Measurements from ENCODE around the gene TMCO4.
"Not testable (repeated sequence)": the region's sequence is repeated elsewhere in the genome, so short reads cannot be mapped to it uniquely, and the experiment has no call there.

Gene TMCO4

DNA sequence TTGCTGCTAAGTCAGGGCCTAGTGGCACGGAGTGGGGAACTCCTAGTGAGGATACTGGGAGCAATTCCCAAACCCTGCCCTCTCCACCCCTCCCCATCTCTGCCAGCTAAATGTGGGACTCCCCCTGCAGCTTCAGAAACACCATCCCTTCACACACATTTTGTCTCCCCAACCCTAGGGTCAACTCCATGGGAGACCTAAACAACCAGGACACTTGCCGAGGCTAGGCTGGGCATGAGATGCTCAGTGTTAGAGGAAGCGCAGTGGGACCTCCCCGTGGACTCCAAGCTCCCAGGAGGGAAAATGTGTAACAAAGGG is 13.9 kb upstream of the TMCO4 start:
- DNase-seq (ENCODE audit: low spot score): no peak

DNA sequence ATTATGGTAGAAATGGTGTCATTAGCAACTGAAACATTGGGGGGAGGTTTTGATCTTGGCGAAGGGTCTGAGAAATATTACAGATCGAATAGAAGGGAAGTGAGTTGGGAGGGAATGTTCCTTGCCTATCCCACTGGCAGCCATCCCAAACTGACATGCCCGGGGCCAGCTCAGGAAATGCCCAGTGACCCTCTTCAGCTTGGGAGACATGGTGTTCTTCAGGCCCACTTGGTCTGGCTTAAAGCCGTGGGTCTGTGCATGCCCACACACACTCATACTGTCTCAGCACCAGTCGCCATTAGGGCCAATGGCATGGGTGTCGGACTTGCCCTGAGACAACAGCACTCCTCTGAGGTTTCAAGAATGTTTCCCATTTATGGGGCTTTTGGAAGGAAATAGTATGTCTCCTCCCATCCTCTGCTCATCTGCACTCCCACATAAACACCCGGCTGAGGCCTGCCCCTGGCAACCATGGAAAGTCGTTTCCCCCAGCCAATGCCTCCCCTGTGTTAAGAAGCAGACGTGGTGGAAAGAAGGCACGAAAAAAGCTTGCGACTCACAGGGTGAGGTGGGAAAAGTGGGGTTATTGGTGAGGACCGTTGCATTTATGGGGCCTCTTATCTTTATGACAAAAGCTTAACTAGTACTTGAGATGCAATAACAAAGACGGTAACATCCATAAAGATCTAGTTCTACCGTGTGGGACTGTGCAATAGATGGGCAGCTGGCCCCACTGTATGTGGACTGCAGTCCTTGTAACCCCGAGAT is 13.3 kb upstream of the TMCO4 start:
- no peak for DNase-seq (ENCODE audit: low spot score)

DNA sequence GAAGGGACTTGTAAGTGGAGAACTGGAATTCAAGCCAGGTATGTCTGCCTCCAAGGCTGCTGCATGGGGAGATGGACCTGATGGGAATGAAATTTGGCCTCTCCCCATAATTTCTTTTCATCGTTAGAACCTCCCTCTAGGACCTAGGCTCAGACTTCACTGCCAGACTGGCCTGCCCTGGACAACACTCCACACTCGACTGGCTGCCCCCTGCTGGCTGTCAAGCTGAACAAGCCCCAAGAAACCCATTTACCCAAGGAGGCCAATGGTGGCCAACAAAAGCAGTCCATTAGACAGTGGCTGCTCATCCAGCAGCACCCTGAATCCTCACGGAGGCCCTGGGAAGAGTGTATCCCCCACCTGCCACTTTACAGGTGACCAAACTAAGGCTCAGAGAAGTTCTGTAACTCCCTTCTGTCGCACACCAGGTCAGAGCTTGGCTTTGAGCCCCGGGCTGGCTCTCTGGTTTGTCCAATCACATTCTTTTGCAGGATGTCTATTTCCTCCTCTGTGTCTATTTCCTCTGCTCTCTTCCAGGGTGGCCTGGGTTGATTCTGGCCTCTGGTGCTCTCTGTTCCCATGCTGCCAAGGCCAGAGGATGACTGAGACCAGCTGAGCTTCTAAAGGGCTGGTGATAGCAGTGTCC is 11.6 kb upstream of the TMCO4 start:
- DNase-seq (ENCODE audit: low spot score): peak; percentile 78

DNA sequence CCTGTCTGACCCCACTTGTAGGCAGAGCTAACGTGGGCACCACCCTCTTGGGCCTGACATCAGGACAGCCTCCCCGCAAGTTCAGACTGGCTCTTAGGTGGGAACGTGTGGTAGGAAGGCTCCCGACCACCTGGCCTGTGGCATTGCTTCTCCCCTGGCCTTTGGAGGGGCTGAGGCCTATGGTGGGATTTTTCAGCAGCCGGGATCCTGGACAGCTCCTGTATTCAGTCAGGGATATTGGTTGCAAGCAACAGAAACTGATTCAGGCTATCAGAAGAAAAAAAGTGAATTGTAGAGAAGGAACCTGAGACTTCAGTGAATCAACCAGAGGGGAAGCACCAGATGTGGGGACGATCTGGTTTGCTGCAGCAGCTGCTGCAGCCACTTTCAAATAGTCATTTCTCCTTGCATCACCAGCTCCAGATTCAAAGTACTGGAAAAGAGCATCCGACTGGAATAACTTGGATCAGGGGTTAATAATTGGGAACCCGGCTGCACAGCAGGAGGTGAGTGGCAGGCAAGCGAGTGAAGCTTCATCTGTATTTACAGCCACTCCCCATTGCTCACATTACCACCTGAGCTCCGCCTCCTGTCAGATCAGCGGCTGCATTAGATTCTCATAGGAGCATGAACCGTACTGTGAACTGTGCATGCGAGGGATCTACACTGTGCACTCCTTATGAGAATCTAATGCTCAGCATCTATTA is 9.5 kb upstream of the TMCO4 start:
- no peak for DNase-seq (ENCODE audit: low spot score)

DNA sequence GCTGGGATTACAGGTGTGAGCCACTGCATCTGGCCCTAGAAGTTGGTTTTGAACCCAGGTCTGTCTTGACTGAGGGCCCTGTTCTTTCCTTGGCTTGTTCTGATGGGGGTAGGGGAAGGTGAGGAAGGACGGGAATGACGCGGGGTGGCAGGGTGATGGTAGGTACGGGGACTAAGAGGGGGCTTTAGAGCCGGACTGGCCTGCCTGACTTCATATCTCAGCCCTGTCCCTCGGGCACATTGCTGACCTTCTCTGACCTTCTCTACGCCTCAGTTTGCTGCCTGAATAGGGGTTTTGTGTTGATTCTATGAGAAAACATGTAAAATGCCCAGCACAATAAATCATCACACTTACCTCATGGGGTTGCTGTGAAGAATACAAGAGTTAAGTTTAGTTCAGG is 8.6 kb upstream of the TMCO4 start:
- no peak for DNase-seq (ENCODE audit: low spot score)

DNA sequence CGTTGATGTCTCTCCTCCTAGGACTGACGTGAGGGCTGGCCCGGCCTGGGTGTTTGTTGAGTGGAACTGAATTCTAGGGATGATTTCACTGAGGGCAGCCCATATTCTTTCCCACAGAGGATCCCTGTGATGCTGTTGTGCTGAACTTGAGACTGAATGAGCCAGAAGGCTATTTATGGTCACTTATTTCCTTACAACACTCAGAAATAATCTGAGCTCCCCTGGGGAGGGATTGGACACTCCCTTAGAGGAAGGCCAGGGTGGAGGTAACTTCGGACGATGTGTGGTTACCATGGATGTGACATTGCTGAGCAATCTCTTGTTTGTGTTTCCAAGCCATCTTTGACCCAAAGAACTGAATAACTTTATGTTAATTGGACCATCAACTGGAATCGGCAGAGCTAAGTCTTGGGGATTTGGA is 5.1 kb upstream of the TMCO4 start:
- DNase-seq (ENCODE audit: low spot score): no peak

DNA sequence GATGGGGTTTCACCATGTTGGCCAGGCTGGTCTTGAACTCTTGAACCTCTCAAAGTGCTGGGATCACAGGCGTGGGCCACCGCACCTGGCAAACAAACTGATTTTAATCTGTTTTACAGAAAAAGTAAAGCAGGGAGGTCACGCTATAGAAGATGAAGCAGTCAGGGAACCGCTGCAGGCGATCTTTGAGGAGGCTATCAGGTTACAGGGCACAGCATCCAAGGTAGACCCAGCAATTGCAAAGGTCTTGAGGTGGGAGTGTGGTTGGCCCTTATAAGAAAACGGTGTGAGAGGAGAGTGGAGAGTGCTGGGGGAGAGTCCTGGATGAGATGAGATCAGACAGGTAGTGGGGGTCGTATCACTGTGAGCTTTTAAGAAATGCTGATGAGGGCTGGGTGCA is 2.6 kb upstream of the TMCO4 start:
- no peak for DNase-seq (ENCODE audit: low spot score)

DNA sequence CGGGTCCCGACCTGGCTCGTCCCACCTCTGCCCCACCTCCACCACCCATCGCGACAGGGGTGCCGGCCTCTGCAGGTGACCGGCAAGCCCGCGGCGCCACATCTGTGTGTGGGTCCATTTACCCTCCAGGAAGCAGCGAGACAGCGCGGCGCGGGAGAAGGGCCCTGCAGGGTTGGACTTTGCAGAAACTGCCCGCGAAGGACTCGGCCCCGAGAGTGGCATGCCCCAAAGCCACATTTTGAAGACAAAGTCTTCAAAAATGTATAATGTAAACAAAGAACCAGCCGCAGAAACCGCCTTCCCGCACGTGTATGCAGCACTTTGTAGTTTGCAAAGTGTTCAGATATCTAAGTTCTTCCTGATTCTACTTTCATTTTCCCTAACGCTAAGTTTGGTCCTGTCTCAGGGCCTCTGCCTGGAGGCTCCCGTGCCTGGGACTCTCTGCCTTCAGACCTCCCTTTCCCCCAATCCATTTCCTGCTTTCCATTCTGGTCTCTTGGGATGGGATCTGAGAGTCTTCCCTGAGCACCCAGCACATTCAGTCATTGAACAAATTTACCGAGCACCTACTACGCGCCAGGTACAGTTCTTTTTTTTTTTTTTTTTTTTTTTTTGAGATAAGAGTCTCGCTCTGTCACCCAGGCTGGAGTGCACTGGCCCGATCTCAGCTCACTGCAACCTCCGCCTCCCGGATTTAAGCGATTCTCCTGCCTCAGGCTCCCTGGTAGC is 524 bp upstream of the TMCO4 start:
- peak; percentile 85 for DNase-seq (ENCODE audit: low spot score)

DNA sequence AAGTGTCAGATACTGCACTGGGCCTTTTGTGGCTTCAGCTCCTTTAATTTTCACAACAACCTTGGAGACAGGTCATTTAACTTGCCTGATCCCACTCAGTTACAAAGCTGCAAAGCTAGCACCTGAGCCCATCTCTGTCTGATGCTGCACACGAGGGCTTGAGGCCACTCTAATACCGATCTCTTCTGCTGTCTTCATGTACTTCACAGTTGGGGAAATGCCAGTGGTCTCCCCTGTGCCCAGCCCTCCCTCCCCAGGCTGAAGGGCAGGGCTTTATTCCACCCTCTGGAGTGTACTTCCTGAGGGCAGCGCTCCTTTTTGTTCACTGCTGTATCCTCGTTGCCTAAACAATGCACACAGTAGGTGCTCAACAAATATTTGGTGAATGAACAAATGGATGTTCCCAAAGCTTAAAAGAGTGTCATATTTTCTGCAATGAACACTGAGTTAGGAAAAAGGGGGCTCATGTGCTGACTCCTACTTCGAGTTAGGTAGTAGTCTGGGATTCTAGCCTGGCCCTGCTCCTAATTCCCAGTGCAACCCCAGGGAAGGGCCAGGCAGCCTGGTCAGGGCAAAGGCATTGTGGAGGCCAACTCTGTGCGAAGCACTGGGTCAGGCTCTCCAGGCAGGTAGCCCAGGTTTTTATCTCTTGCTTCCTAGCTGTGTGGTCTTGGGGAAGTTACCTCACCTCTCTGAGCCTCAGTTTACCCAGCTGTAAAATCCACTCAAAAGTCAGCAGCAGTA is 1.1 kb downstream of the TMCO4 start:
- DNase-seq (ENCODE audit: low spot score): no peak

DNA sequence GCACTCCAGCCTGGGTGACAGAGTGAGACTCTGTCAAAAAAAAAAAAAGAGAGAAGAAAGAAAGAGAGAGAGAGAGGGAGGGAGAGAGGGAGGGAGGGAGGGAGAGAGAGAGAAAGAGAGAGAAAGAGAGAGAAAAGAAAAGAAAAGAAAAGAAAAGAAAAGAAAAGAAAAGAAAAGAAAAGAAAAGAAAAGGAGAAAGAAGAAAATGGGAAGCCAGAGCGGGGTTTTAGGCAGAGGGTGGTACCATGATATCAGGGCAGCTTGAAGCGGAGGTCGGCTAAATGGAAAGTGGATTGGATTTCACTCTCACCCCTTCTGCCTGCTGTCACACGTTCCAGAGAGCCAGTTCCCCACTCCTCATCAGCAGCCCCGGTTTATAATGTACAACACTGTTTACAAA is 1.9 kb downstream of the TMCO4 start:
- DNase-seq (ENCODE audit: low spot score): no peak

DNA sequence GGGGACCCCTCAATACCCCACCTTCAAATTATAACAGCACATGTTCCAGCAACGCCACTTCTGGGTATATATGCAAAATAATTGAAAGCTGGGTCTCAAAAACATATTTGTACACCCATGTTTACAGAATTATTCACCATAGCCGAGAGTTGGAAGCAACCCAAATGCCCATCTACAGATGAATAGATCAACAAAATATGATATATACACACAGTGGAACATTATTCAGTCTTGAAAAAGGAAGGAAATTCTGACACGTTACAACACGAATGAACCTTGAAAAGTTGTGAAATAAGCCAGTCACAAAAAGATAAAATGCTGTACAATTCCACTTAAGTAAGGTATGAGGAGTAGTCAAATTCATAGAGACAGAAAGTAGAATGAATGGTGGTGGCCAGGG is 5.1 kb downstream of the TMCO4 start:
- DNase-seq (ENCODE audit: low spot score): no peak

DNA sequence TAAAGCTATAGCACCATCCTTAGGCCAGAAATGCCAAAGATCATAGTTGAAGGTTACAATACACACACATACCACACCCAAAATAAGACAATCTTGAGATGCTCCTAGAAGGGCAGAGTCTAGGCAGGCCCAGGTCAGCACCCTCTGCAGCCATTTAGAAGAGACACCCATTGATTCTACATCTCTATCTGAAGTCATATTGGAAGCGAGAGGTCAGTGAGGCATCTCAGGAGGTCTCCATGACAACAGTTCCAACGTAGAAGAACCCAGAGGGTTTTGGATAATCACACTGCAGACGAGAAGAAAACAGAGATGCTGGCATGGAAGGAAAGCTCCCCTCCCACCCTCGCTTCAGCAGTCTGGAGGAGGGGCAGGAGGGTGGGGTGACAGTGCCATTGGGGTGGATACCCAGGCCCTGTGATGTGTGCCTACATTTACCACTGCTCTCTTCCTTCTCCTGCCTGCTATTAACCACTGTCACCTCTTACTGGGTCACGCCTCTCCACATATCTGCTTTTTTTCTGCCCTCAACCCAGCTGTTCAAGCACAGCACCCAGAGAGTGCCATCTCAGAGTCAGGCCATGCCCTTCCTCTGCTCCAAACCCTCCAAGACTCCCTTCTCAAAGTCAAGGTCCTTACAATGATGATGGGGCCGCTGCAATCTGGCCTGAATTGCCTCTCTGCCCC is 6.2 kb downstream of the TMCO4 start:
- no peak for DNase-seq (ENCODE audit: low spot score)

DNA sequence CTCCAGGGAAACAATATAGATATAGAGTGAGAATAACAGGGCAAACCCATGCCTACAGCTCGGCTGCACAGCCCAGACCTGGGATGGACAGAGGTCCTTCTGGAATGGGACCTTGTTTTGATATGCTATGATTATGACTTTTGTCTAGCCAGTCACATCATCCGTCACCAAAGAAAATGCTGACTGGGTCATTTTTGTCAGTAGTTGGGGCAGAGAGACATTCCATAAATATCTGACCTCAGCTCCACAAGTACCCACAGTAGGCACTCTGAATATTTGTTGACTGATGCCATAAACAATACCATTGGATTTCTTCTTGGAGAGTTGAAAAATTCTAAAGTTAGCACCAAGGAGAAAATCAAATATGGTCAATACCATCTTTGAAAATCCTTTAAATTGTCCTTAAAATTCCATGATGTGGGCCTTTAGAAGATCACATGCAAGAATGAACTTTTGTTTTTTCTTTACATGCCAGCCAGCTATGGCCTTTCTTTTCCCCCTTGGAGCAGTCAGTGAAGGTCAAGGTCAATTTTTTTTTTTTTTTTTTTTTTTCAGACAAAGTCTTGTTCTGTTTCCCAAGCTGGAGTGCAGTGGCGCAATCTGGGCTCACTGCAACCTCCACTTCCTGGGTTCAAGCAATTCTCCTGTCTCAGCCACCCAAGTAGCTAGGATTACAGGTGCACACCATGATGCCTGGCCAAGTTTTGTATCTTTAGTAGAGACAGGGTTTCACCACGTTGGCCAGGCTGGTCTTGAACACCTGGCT is 7.3 kb downstream of the TMCO4 start:
- DNase-seq (ENCODE audit: low spot score): no peak

DNA sequence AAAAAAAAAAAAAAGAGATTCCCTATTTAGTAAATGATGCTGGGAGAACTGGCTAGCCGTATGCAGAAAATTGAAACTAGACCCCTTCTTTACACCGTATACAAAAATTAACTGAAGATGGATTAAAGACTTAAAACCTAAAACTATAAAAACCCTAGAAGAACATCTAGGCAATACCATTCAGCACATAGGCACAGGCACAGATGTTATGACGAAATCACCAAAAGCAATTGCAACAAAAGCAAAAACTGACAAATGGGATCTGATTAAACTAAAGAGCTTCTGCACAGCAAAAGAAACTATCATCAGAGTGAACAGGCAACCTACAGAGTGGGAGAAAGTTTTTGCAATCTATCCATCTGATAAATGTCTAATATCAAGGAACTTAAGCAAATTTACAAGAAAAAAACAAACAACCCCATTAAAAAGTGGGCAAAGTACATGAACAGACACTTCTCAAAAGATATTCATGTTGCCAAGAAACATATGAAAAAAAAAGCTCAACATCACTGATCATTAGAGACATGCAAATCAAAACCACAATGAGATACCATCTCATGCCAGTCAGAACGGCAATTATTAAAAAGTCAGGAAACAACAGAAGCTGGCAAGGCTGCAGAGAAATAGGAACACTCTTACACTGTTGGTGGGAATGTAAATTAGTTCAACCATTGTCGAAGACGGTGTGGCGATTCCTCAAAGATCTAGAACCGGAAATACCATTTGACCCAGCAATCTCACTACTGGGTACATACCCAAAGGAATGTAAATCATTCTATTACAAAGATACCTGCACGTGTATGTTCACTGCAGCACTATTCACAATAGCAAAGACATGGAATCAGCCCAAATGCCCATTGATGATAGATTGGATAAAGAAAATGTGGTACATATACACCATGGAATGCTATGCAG is 9.4 kb downstream of the TMCO4 start:
- not testable (repeated sequence) for DNase-seq (ENCODE audit: low spot score)

DNA sequence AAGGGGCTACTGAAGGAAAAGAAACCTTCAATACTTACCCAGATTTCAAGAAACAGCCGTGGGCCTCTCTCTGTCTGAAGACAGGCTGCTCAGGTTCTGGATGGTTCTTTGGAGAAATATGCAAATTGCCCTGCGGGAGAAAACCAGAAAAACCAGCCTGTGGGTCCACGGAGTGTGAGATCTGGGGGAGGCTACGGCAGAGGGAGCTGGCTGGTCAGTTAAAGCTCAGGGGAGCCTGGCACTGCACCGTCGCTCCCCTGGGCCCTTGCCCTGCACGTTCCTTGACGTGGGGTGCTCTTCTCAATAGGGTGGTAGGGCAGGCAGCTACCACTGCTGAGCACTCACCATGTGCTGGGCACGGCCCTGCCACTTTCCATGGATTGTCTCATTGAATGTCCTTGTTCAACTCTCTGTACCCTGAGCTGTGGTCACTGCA is 12.7 kb downstream of the TMCO4 start:
- no peak for DNase-seq (ENCODE audit: low spot score)

DNA sequence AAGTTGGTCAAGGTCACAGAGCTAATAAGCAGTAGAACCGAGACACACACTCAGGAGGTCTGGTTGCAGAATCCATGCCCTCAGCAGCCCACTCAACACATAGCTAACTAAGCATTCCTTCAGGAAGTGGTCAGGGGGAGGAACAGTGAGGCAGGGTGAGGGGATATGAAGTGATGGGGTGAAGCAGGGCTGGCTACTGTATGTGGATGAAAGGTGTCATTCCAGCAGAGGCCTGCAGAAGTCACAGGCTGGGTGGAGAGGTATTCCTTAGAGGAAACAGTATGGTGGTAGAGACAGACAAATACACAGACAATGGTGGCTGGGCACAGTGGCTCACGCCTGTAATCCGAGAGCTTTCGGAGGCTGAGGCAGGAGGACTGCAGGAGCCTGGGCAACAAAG is 14.1 kb downstream of the TMCO4 start:
- no peak for DNase-seq (ENCODE audit: low spot score)

DNA sequence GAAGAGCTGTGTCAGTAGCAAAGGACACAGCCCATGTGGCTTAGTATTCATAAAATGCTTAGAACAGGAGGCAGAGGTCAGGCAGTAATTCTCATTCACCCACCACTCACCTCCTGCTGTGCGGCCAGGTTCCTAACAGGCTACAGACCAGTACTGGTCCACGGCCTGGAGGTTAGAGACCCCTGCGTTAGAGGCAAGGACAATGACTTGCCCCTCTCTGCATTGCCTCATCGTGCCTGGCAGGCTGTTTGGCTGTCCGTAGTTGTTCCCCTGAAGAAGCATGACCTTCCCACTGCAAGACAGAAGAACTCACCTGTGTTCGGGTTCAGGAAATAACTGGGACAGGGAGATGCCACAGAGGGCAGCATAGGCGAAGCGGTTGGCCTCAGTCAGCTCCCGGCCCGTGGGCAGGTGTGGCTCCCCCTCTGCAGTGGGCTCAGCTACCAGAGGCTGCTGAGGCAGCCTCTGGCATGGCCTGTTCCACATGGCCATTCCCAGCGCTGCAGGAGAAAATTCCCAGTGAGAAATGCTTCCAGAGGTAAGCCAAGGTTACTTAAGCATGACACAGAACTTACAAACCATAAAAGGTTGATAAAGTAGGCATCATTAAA is 19.3 kb downstream of the TMCO4 start:
- no peak for DNase-seq (ENCODE audit: low spot score)

DNA sequence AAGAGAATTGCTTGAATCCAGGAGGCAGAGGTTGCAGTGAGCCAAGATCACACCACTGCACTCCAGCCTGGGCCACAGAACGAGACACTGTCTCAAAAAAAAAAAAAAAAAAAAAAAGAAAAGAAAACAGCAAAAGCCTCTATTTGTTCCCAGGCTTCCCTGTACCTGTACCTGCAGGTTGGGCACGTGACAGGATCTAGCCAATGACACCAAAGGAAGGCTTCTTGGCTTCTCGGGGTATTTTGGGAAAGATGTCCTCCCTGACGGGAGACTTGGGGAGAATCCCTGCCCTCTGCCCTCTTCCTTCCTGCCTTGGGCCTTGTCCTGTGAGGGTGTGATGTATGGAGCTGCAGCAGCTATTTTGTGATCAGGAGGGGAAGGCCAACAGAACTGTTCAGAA is 22.8 kb downstream of the TMCO4 start:
- no peak for DNase-seq (ENCODE audit: low spot score)

DNA sequence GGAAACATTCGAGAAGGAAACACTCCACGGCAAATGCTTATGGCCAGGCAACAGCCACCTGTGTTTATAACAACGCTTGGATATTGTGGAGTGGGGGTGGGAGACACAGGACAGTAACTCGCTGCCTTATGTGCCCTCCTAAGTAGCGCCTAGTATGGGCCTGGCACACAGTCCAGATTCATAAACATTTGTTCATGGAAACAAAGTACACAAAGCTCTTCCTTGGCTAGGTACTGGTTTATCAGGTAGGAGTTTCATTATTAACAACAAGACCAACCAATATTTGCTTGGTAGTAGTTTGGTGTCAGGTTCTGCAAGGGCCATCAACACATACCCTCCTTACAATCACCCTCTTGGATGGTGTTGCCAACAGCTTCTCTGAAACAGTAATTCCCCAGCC is 23.4 kb downstream of the TMCO4 start:
- no peak for DNase-seq (ENCODE audit: low spot score)
